ENCODE data around the gene SFMBT2.
"Not testable (repeated sequence)": the region's sequence is repeated elsewhere in the genome, so short reads cannot be mapped to it uniquely, and the experiment has no call there.

SFMBT2 gene

GRCh38 chr10:7230036-7230435 is 180.8 kb downstream of the SFMBT2 start:
- no peaks in the 10 kb centered on the region for H3K27me3 ChIP-seq
- no peak overlapping the region for H3K4me3 ChIP-seq (ENCODE audit: low read depth in 1 of 2, low read length in 1 of 2)
- H3K4me1 ChIP-seq (ENCODE audit: control insufficient read depth in 1 of 2, insufficient read depth in 1 of 2, low read depth in 1 of 2, low read length in 1 of 2), result no peaks in the 10 kb centered on the region
- no peak for TF ChIP-seq CTCF (IDR thresholded peaks at IDR 0.05)
- no peaks in the 10 kb centered on the region for H3K9me3 ChIP-seq
- H3K36me3 ChIP-seq, result no peaks in the 10 kb centered on the region
- no peak overlapping the region for H3K27ac ChIP-seq

GRCh38 chr10:7225133-7225532 is 185.7 kb downstream of the SFMBT2 start:
- no peak overlapping the region for H3K4me3 ChIP-seq (ENCODE audit: low read depth in 1 of 2, low read length in 1 of 2)
- no peaks in the 10 kb centered on the region for H3K9me3 ChIP-seq
- no peak overlapping the region for H3K27ac ChIP-seq
- no peaks in the 10 kb centered on the region for H3K4me1 ChIP-seq (ENCODE audit: control insufficient read depth in 1 of 2, insufficient read depth in 1 of 2, low read depth in 1 of 2, low read length in 1 of 2)
- TF ChIP-seq CTCF (IDR thresholded peaks at IDR 0.05), result no peak
- no peaks in the 10 kb centered on the region for H3K36me3 ChIP-seq
- no peaks in the 10 kb centered on the region for H3K27me3 ChIP-seq

- Histone ChIP-seq H3K9me3 (no peaks in the 10 kb centered on the region), H3K4me1 (ENCODE audit: control insufficient read depth in 1 of 2, insufficient read depth in 1 of 2, low read depth in 1 of 2, low read length in 1 of 2) (no peaks in the 10 kb centered on the region), H3K27ac (peak overlapping the region; percentile 11), H3K27me3 (no peaks in the 10 kb centered on the region), H3K4me3 (ENCODE audit: low read depth in 1 of 2, low read length in 1 of 2) (no peak overlapping the region), H3K36me3 (no peaks in the 10 kb centered on the region)
- TF ChIP-seq CTCF (IDR thresholded peaks at IDR 0.05), result no peak
Measured at GRCh38 chr10:7218968-7219367, 191.9 kb downstream of the SFMBT2 start.

- not testable (repeated sequence) for H3K36me3 ChIP-seq; H3K4me1 ChIP-seq (ENCODE audit: control insufficient read depth in 1 of 2, insufficient read depth in 1 of 2, low read depth in 1 of 2, low read length in 1 of 2); H3K4me3 ChIP-seq (ENCODE audit: low read depth in 1 of 2, low read length in 1 of 2); H3K9me3 ChIP-seq; H3K27me3 ChIP-seq; H3K27ac ChIP-seq
Measured at GRCh38 chr10:7212696-7213095, 198.1 kb downstream of the SFMBT2 start.

- Histone ChIP-seq H3K4me1 (ENCODE audit: control insufficient read depth in 1 of 2, insufficient read depth in 1 of 2, low read depth in 1 of 2, low read length in 1 of 2) (no peaks in the 10 kb centered on the region), H3K36me3 (no peaks in the 10 kb centered on the region), H3K27ac (no peak overlapping the region), H3K4me3 (ENCODE audit: low read depth in 1 of 2, low read length in 1 of 2) (no peak overlapping the region), H3K9me3 (no peaks in the 10 kb centered on the region), H3K27me3 (no peaks in the 10 kb centered on the region)
- no peak for TF ChIP-seq CTCF (IDR thresholded peaks at IDR 0.05)
Measured at GRCh38 chr10:7211857-7212577, 198.8 kb downstream of the SFMBT2 start.

- Histone ChIP-seq H3K36me3 (no peaks in the 10 kb centered on the region), H3K4me1 (ENCODE audit: control insufficient read depth in 1 of 2, insufficient read depth in 1 of 2, low read depth in 1 of 2, low read length in 1 of 2) (no peaks in the 10 kb centered on the region), H3K27ac (no peak overlapping the region), H3K27me3 (no peaks in the 10 kb centered on the region), H3K9me3 (no peaks in the 10 kb centered on the region), H3K4me3 (ENCODE audit: low read depth in 1 of 2, low read length in 1 of 2) (no peak overlapping the region)
- TF ChIP-seq CTCF (IDR thresholded peaks at IDR 0.05), result no peak
Measured at GRCh38 chr10:7210516-7210915, 200.3 kb downstream of the SFMBT2 start.
